Measurements from ENCODE around the gene OVAAL.

Gene OVAAL

GRCh38 chr1:180571060-180571831 is 12.5 kb downstream of the OVAAL start:
- no peak for DNase-seq

- peak; percentile 25 to 39 for DNase-seq
Observed at GRCh38 chr1:180571832-180572636, 13.3 kb downstream of the OVAAL start.

- no peak for DNase-seq
Observed at GRCh38 chr1:180572760-180573159, 14.0 kb downstream of the OVAAL start.

GRCh38 chr1:180574031-180574713 is 15.4 kb downstream of the OVAAL start:
- no peak for DNase-seq

- no peak for DNase-seq
Observed at GRCh38 chr1:180577361-180577760, 18.6 kb downstream of the OVAAL start.

GRCh38 chr1:180579961-180580611 is 21.3 kb downstream of the OVAAL start:
- no peak for DNase-seq

- no peak for DNase-seq
Observed at GRCh38 chr1:180581635-180582039, 22.9 kb downstream of the OVAAL start.

- DNase-seq: no peak
Observed at GRCh38 chr1:180584869-180585268, 26.1 kb downstream of the OVAAL start.

- no peak for DNase-seq
Observed at GRCh38 chr1:180585994-180586359, 27.2 kb downstream of the OVAAL start.

GRCh38 chr1:180586671-180587155 is 27.9 kb downstream of the OVAAL start:
- no peak for DNase-seq

- no peak for DNase-seq
Observed at GRCh38 chr1:180588121-180588520, 29.4 kb downstream of the OVAAL start.

- DNase-seq: no peak
Observed at GRCh38 chr1:180590889-180591288, 32.1 kb downstream of the OVAAL start.

- DNase-seq: no peak
Observed at GRCh38 chr1:180593382-180593781, 34.6 kb downstream of the OVAAL start.

- no peak for DNase-seq
Observed at GRCh38 chr1:180594723-180595122, 36.0 kb downstream of the OVAAL start.

GRCh38 chr1:180595966-180596365 is 37.2 kb downstream of the OVAAL start:
- no peak for DNase-seq

GRCh38 chr1:180597520-180597919 is 38.8 kb downstream of the OVAAL start:
- no peak for DNase-seq

GRCh38 chr1:180598333-180598974 is 39.7 kb downstream of the OVAAL start:
- no peak for DNase-seq

GRCh38 chr1:180600343-180600742 is 41.6 kb downstream of the OVAAL start:
- no peak for DNase-seq

GRCh38 chr1:180601512-180601911 is 42.7 kb downstream of the OVAAL start:
- no peak for DNase-seq

- DNase-seq: no peak
Observed at GRCh38 chr1:180603223-180603849, 44.6 kb downstream of the OVAAL start.

- no peak for DNase-seq
Observed at GRCh38 chr1:180603850-180604226, 45.1 kb downstream of the OVAAL start.

- no peak for DNase-seq
Observed at GRCh38 chr1:180606155-180606554, 47.4 kb downstream of the OVAAL start.

Measured in stimulated activated CD4-positive, alpha-beta T cell treated with anti-CD3 and anti-CD28 coated beads, Interleukin-2, amount 100 ng/mL, for 48 hours (primary cell).